GM18951 (cell line): ENCODE results near the gene NTRK3.
"Not testable (repeated sequence)": the region's sequence is repeated elsewhere in the genome, so short reads cannot be mapped to it uniquely, and the experiment has no call there.

Experiments
- POLR2A ChIP-seq: IDR thresholded peaks from 4 replicates; pipeline ENCODE4 v1.6.1; 2011; ENCODE audit warnings: mild to moderate bottlenecking; ENCODE audit not compliant: insufficient read length, insufficient read depth; ENCODE audit errors: extremely low read depth
- in situ Hi-C: fragments of 300-500 bp; cut with MboI; formaldehyde crosslinking; loops from one replicate; pipeline ENCODE4 v1.12.0; 2022; ENCODE audit warnings: low sequenced_read_pairs, mixed read lengths, inconsistent platforms; ENCODE audit not compliant: unreplicated experiment

The NTRK3 gene

DNA sequence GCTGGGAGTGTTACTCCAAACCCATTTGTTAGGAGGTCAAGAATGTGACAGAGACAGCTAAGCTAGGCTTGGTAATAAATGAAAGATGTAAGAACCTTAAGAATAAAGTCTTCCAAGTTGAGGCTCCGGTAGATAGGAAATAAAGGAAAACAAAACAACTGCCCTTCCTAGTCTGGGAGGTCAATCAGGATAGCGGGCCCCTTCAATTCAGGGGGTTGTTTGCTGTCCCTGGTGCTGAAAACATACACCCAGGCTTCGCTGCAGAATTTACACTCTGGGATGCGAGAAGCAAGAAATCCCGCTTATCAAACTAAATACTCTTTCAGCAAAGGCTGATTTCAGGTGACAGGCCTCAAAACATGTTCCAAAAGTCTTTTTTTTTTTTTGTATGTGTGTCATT, 393.4 kb downstream of the NTRK3 start:
- TF ChIP-seq POLR2A, result no peak
- in situ Hi-C loops, result no loop called here

DNA sequence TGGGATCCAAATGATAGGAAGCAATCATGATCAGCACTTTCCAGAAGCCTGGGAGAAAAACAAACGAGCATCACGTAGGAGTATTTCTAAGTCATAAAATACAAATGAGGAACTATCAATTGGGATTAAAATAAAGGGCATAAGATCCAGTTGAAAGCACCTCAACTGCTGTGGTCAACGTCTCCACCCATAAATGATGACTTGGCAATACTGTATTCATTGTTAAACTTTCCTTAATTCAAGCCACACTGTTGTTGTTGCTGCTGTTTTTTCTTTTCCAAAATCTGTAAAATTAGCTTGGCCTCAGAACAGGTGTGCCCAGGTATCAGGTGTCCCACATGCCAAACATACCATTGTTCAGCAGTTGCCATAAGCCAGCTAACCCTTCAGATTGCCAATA, 395.8 kb downstream of the NTRK3 start:
- in situ Hi-C loops, result no loop called here
- no peak for TF ChIP-seq POLR2A

DNA sequence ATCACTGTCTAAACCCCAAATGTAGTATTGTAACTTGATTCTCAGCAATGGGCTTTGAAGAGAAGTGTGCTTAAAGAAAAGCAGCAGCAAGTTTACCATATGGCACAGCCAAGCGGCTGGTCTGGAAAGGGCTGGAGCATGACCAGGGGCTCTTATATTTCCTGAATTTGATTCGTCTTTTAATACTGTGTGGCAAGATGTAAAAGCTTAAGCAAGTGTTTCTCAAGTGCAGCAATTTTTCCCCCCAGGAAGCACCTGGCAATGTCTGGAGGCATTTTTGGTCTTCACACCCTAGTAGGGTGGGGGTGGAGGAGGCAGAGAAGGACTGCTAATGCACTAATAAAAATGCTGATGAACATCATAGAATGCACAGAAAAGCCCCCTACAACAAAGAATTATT, 397.9 kb downstream of the NTRK3 start:
- in situ Hi-C loops, result no loop called here
- TF ChIP-seq POLR2A, result no peak

DNA sequence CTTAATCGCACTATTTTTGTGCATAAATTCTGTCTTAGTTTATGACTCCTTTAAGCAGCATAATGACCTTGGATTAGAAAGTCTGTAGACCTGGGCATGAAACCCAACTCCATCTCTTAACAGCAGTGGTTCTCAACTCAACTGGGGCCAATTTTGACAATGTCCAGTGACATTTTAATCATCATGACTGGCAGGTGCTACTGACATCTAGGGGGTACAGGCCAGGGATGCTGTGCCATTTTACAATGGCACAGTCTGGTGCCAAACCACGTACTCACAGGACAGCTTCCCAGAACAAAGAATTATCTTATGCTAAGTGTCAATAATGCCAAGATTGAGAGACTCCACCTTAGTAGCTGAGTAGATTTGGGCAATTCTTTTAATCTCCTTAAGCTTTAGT, 405.0 kb downstream of the NTRK3 start:
- in situ Hi-C loops, result no loop called here
- TF ChIP-seq POLR2A, result no peak

DNA sequence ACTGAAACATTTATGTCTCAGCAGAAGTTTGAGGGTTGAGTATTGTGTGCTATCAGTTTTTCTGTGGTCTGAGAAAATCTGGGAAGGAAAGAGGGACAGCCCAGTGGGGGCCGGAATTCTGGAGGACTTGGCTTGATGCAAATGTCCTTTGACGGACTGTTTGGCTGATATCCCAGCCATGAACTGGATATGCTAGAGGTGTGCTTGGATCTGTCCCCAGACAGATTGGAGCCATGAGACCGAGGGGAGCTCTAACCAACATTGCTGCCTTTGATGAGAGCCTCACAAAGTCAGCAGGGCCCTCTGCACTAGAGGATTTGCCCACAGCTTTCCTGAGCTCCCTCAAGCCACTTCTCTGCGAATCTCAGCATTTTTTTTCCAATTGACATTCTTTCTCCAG, 405.6 kb downstream of the NTRK3 start:
- in situ Hi-C loops, result no loop called here
- TF ChIP-seq POLR2A, result no peak

DNA sequence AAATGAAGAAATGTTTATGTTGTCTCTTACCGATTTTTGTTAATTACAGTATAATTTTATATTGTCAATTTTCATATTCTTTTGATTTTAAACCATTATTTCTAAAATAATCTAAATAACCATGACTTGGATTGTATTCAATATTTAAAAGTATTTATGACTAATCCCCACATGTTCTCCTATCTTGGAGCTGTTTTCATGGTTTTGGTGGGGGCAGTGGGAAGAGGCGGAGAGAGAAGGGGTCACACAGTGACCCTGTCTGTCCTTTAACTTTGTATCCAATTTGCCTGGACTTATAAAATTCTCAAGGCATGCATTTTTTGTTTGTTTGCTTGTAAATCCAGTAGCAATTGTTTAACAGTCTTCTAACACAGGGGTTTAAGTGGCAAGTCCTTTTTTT, 407.4 kb downstream of the NTRK3 start:
- no peak for TF ChIP-seq POLR2A
- in situ Hi-C loops, result no loop called here

DNA sequence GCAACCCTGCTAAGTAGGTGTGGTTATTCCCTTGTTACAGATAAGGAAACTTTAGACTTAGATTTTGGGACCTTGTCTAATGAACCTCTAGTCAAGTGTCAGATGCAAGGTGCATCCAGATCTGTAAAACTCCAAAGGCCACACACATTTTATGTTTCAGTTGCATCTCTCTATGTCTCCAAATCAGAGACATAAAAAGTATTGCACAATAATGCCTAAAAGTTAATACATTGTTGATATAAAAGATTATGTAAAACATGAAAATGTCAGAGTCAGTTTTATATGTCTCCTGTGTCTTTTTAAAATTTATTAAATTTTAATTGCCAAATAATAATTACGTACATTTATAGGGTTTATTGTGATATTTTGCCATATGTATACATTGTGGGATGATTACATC, 408.5 kb downstream of the NTRK3 start:
- in situ Hi-C loops, result no loop called here
- TF ChIP-seq POLR2A, result no peak

DNA sequence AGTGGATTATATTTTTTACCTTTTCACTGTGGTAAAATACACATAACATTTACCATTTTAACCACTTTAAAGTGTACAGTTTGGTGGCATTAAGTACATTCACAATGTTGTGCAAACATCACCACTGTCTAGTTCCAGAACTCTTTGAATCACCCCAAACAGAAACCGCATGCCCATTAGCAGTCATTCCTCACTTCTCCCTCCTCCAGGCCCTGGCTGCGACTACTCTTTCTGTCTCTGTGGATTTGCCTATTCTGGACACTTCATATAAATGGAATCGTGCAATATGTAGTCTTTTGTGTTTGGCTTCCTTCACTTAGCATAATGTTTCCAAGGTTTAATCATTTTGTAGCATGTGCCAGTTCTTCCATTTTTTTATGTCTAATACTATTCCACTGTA, 409.8 kb downstream of the NTRK3 start:
- in situ Hi-C loops, result no loop called here
- no peak for TF ChIP-seq POLR2A

DNA sequence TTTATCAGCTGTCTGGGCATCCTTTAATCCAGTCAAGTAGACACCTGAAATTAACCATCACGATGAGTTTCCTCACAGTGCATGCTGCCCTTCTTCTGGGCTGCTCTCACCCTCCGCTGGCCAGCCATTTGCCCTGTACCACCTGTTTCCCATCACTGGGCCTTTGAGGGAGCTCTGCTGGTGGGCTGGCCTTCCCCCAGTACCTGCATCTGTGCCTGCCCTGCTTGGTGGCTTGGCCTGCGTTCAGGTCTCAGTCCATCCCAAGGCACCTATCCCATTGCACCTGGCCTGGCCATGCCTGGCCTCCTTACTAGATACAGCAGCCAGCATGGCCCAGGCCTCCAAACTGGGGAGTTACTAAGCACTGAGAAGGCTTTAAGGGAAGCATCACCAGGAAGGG, 413.2 kb downstream of the NTRK3 start:
- TF ChIP-seq POLR2A, result no peak

DNA sequence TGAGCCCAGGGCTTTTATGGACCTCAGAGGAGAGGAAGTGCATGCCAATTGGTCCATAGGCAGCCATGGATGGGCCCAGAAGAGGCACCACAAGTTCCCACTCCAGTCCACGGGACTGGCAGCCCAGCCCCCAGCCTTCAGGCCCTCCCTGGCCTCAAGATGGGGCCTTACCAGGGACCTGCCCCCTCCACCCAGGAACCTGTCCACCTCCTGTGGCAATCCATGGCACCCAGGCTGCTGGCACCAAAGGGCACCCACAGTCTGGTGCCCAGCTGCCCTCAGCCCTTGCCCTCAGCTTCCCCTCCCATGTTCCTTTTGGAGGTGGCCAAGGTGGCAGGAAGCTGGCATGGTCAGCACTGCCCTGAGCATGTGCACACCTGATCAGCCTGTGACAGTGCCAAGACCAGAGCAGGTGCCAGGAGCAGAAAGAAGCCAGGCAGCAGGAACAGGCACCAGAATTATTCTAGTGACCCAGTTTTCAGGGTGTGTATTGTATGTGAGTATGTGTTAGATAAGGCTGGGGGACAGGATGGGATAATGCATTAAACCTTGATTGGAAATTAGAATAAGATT, 415.0 kb downstream of the NTRK3 start:
- TF ChIP-seq POLR2A, result no peak
- in situ Hi-C loops, result no loop called here

More for the DNA sequence above, 413.2 kb downstream of the NTRK3 start:
- in situ Hi-C loops, result no loop called here

DNA sequence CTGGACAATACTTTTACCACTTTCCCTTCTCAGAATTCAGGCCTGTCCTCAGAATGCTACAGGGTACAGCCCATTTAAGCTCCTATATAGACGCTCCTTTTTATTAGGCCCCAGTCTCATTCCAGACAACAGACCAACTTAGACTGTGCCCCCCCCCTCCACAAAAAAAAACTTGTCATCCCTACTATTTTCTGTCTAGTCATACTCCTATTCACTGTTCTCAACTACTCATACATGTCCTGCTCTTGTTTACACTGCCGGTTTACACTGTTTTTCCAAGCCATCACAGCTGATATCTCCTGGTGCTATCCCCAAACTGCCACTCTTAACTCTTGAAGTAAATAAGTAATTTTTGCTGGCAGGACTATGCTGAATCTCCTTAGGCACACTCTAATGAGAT, 420.7 kb downstream of the NTRK3 start:
- in situ Hi-C loops, result not testable (repeated sequence)

DNA sequence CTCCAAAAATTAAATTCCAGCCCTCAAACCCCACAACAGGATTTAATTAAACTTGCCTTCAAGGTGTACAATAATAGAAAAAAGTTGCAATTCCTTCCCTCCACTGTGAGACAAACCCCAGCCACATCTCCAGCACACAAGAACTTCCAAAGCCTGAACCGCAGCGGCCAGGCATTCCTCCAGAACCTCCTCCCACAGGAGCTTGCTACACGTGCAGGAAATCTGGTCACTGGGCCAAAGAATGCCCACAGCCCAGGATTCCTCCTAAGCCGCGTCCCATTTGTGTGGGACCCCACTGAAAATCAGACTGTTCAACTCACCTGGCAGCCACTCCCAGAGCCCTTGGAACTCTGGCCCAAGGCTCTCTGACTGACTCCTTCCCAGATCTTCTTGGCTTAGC, 423.2 kb downstream of the NTRK3 start:
- in situ Hi-C loops, result not testable (repeated sequence)

DNA sequence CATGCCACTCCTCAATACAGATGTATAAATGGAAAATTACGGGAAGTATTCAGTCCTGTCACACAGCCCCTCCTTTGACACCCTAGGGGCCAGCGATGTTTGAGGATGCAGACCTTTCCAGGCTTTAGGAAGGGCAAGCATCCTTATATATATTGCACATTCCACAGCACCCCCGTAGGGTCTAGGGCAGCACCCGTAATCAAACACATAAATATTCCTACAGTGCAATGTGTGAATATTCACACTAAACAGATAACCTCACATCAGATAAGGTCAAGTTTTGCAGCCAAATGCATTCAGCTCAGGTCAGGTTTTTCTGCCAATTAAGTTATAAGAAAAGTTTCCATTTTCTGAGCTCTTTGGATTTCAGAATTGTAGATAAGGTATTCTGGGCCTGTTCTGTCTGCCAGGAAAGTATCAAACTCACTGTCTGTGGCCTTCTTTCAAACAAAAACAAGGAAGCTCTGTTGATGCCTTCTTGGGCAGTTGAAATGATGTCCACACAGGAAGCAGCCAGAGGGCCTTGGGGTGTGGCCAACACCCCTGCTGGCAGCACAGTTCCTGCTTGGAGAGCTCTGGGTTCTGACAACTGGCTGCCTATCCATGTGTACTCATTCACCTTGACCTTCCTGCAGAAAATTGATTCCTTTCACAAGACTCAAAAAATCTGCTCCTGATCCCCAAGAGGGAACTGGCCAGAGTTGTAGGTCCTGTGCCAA, 427.0 kb downstream of the NTRK3 start:
- in situ Hi-C loops, result no loop called here

DNA sequence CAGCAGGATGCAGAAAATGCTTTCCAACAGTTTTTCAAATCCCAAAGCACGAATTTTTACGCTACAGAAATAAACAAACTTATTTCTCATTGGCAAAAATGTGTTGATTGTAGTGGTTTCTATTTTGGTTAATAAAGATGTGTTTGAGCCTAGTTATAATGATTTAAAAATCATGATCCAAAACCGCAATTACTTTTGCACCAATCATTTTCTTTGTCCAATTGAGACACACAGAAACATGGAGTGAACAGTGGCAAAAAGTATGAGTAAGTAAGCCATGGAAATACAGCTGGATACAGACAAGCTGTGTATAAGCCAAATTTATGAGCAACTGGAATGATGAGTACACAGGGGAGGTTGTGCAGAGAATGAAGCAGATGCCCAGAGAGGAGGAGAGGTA, 427.9 kb downstream of the NTRK3 start:
- in situ Hi-C loops, result no loop called here
- no peak for TF ChIP-seq POLR2A

More for the DNA sequence above, 427.0 kb downstream of the NTRK3 start:
- TF ChIP-seq POLR2A, result no peak

DNA sequence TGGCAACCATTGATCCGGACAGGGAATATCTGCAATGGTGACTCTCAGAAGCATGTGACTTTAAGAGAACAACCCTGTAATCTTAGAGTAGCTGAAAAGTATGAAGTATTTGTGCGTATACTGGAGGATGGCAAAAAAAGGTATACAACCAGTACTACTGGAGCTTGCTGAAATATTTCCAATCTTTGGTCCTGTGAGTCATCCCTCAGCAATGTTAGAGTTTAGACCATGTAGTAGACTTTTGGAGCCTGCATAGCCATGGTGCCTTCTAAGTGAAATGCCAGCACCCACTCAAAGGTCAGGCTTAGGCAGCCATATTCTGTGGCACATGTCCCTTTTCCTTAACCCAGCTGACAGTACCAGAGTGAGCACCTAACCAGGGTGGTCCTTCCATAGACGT, 429.4 kb downstream of the NTRK3 start:
- TF ChIP-seq POLR2A, result no peak
- in situ Hi-C loops, result no loop called here
